Neutrophil (primary cell): Measurements from ENCODE around the gene CLIC3.

Source experiments
- H3K27ac ChIP-seq: fragments of 200-600 bp; sonication (generic); 2 replicates; pipeline ENCODE4 v1.5.1; 2016; ENCODE audit warnings: mild to moderate bottlenecking, moderate library complexity
- H3K27me3 ChIP-seq: fragments of 200-600 bp; sonication (generic); 2 replicates; pipeline ENCODE4 v1.6.0; 2016; ENCODE audit warnings: mild to moderate bottlenecking
- H3K36me3 ChIP-seq: fragments of 200-600 bp; sonication (generic); 2 replicates; pipeline ENCODE4 v1.5.1; 2017
- H3K4me1 ChIP-seq, 2 experiments: fragments of 200-600 bp in 1 of 2; sonication (generic) in 1 of 2; 1 replicate in 1 of 2; 2 replicates in 1 of 2; pipeline versions ENCODE4 v1.5.1 to v1.6.1; 2013 to 2016; ENCODE audit warnings: low read depth in 1 of 2, low read length in 1 of 2, mild to moderate bottlenecking in 1 of 2, moderate library complexity in 1 of 2; ENCODE audit not compliant: control insufficient read depth in 1 of 2, insufficient read depth in 1 of 2
- H3K4me3 ChIP-seq, 2 experiments: fragments of 200-600 bp in 1 of 2; sonication (generic) in 1 of 2; 1 replicate in 1 of 2; 2 replicates in 1 of 2; pipeline ENCODE4 v1.5.1; 2013 to 2016; ENCODE audit warnings: low read depth in 1 of 2, low read length in 1 of 2, mild to moderate bottlenecking in 1 of 2, moderate library complexity in 1 of 2
- H3K9me3 ChIP-seq: fragments of 200-600 bp; sonication (generic); 2 replicates; pipeline ENCODE4 v1.5.1; 2016
- CTCF ChIP-seq: fragments of 200-600 bp; sonication (generic); IDR thresholded peaks from 2 replicates; pipeline ENCODE4 v1.5.1; 2016; ENCODE audit warnings: antibody characterized with exemption

The CLIC3 gene

GRCh38 chr9:137026384-137026783 lies 30.0 kb upstream of the CLIC3 start:
- Histone ChIP-seq H3K36me3 (peaks cover 28% of the 10 kb centered on the region), H3K4me1 (peaks cover 32 to 37% of the 10 kb centered on the region in 2 experiments), H3K27me3 (peaks cover 10% of the 10 kb centered on the region), H3K4me3 (no peak overlapping the region), H3K9me3 (no peaks in the 10 kb centered on the region), H3K27ac (no peak overlapping the region)
- no peak for TF ChIP-seq CTCF

- no peak for TF ChIP-seq CTCF
- Histone ChIP-seq H3K27me3 (peaks cover 10% of the 10 kb centered on the region), H3K4me3 (no peak overlapping the region), H3K36me3 (peaks cover 28% of the 10 kb centered on the region), H3K4me1 (peaks cover 26 to 28% of the 10 kb centered on the region in 2 experiments), H3K27ac (no peak overlapping the region), H3K9me3 (no peaks in the 10 kb centered on the region)
Observed at GRCh38 chr9:137025517-137025966, 29.2 kb upstream of the CLIC3 start.

GRCh38 chr9:137023583-137023991 lies 27.2 kb upstream of the CLIC3 start:
- Histone ChIP-seq H3K4me1 (peaks cover 9 to 13% of the 10 kb centered on the region in 2 experiments), H3K4me3 (no peak overlapping the region), H3K27me3 (peaks cover 10% of the 10 kb centered on the region), H3K9me3 (no peaks in the 10 kb centered on the region), H3K27ac (no peak overlapping the region), H3K36me3 (peaks cover 45% of the 10 kb centered on the region)
- TF ChIP-seq CTCF = no peak

- H3K27ac ChIP-seq = no peak overlapping the region
- no peak for TF ChIP-seq CTCF
- H3K4me1 ChIP-seq = peaks cover 6 to 10% of the 10 kb centered on the region in 2 experiments
- peaks cover 10% of the 10 kb centered on the region for H3K27me3 ChIP-seq
- no peak overlapping the region for H3K4me3 ChIP-seq
- H3K36me3 ChIP-seq = peaks cover 45% of the 10 kb centered on the region
- H3K9me3 ChIP-seq = no peaks in the 10 kb centered on the region
Observed at GRCh38 chr9:137023157-137023556, 26.8 kb upstream of the CLIC3 start.

GRCh38 chr9:137022662-137023008 lies 26.3 kb upstream of the CLIC3 start:
- no peaks in the 10 kb centered on the region for H3K9me3 ChIP-seq
- no peak overlapping the region for H3K4me3 ChIP-seq
- no peak for TF ChIP-seq CTCF
- H3K36me3 ChIP-seq = peaks cover 50% of the 10 kb centered on the region
- H3K4me1 ChIP-seq = peaks cover 5 to 9% of the 10 kb centered on the region in 2 experiments
- H3K27me3 ChIP-seq = peaks cover 10% of the 10 kb centered on the region
- H3K27ac ChIP-seq = no peak overlapping the region
